ENCODE results near the gene CSE1L. TPM values are rescaled to one million over a fixed set of nuclear protein-coding genes. Genes with fewer than 3 reads are reported as not detected.

Gene CSE1L
- polyA plus RNA-seq, 1 of the 3 experiments (the other 2 are of a cell fraction): 18.8 TPM

GRCh38 chr20:49091104-49091503, 45.0 kb downstream of the CSE1L start:
- Histone ChIP-seq H3K27ac (ENCODE audit: low read depth in 2 of 2, low read length in 1 of 2) (no peak overlapping the region), H3K27me3 (ENCODE audit: insufficient read depth) (no peaks in the 10 kb centered on the region), H3K4me2 (no peak overlapping the region), H3F3A (replicated peaks; ENCODE audit: insufficient read depth) (peaks cover 18% of the 10 kb centered on the region), H3K36me3 (replicated peaks in 1 of 2; ENCODE audit: control insufficient read depth in 1 of 2, insufficient read depth in 2 of 2, low read length in 1 of 2) (peaks cover 65 to 95% of the 10 kb centered on the region in 2 experiments), H3K9me2 (no peaks in the 10 kb centered on the region), H3K4me1 (ENCODE audit: control insufficient read depth in 1 of 2, insufficient read depth in 2 of 2, low read depth in 1 of 2, low read length in 1 of 2) (no peaks in the 10 kb centered on the region), H3K4me3 (ENCODE audit: low read depth in 2 of 2, low read length in 1 of 2) (no peak overlapping the region), H3K79me2 (ENCODE audit: insufficient read depth) (peaks cover 5% of the 10 kb centered on the region), H2AFZ (ENCODE audit: low read depth) (no peak overlapping the region), H3K9ac (no peak overlapping the region), H3K9me3 (no peaks in the 10 kb centered on the region), H4K20me1 (ENCODE audit: insufficient read depth) (no peaks in the 10 kb centered on the region)
- DNase-seq: no peak
- TF ChIP-seq GATA2 (CRISPR knock-in tag; IDR thresholded peaks at IDR 0.05) (no peak), TEAD4 (IDR thresholded peaks at IDR 0.05; ENCODE audit: borderline replicate concordance, insufficient read depth) (no peak), USF2 (IDR thresholded peaks at IDR 0.05; ENCODE audit: borderline replicate concordance, low read depth, low read length) (no peak)
- ChIA-PET POLR2A (interaction anchor here (0.6 kb wide), 1 partner anchor 98 kb away, joined by 3 read pairs; no protein-coding TSS in a partner anchor), CTCF (interaction anchor here (1.3 to 3.2 kb wide), 2 partner anchors 42 to 126 kb away, joined by 3 to 8 read pairs; no protein-coding TSS in a partner anchor)
- WGBS (ENCODE audit: low lambda C conversion rate): 95% methylated on average over 8 of the region's 8 CpGs

- no peaks in the 10 kb centered on the region for H3K9me3 ChIP-seq
- H4K20me1 ChIP-seq (ENCODE audit: insufficient read depth): no peaks in the 10 kb centered on the region
- H3K4me2 ChIP-seq: no peak overlapping the region
- no peaks in the 10 kb centered on the region for H3K9me2 ChIP-seq
- peaks cover 69 to 95% of the 10 kb centered on the region in 2 experiments for H3K36me3 ChIP-seq (replicated peaks in 1 of 2; ENCODE audit: control insufficient read depth in 1 of 2, insufficient read depth in 2 of 2, low read length in 1 of 2)
- CTCF ChIA-PET: interaction anchor here (1.3 kb wide), 1 partner anchor 41 kb away, joined by 3 read pairs; no protein-coding TSS in a partner anchor
- POLR2A ChIA-PET: interaction anchor here (0.6 kb wide), 1 partner anchor 98 kb away, joined by 3 read pairs; no protein-coding TSS in a partner anchor
- H3K27me3 ChIP-seq (ENCODE audit: insufficient read depth): no peaks in the 10 kb centered on the region
- peaks cover 5% of the 10 kb centered on the region; the same call in 1 of the 2 replicates for H3K79me2 ChIP-seq (ENCODE audit: insufficient read depth)
- peaks cover 18% of the 10 kb centered on the region for H3F3A ChIP-seq (replicated peaks; ENCODE audit: insufficient read depth)
- no peak overlapping the region for H3K27ac ChIP-seq (ENCODE audit: low read depth in 2 of 2, low read length in 1 of 2)
- no peak overlapping the region for H2AFZ ChIP-seq (ENCODE audit: low read depth)
- H3K4me3 ChIP-seq (ENCODE audit: low read depth in 2 of 2, low read length in 1 of 2): no peak overlapping the region
- 97% methylated on average over 1 of the region's 1 CpG for WGBS (ENCODE audit: low lambda C conversion rate)
- H3K4me1 ChIP-seq (ENCODE audit: control insufficient read depth in 1 of 2, insufficient read depth in 2 of 2, low read depth in 1 of 2, low read length in 1 of 2): no peaks in the 10 kb centered on the region
- H3K9ac ChIP-seq: no peak overlapping the region
- TF ChIP-seq PBX3 (IDR thresholded peaks at IDR 0.05) (no peak), NRF1 (IDR thresholded peaks at IDR 0.05; ENCODE audit: low read depth, low read length) (no peak), CHD2 (IDR thresholded peaks at IDR 0.05; ENCODE audit: low read length, partially characterized antibody) (no peak), ZBTB33 (IDR thresholded peaks at IDR 0.05; ENCODE audit: borderline replicate concordance, low read depth) (no peak), RFX5 (IDR thresholded peaks at IDR 0.05; ENCODE audit: low read length) (no peak), RCOR1 (IDR thresholded peaks at IDR 0.05; ENCODE audit: low read length) (no peak), YY1 (IDR thresholded peaks at IDR 0.05; ENCODE audit: low read depth) (no peak), POLR2AphosphoS5 (IDR thresholded peaks at IDR 0.05; ENCODE audit: low read depth, low read length) (no peak), FOXJ3 (CRISPR knock-in tag; IDR thresholded peaks at IDR 0.05) (no peak), EZH2phosphoT487 (IDR thresholded peaks at IDR 0.05; ENCODE audit: borderline replicate concordance, low read depth) (no peak), RAD21 (IDR thresholded peaks at IDR 0.05; ENCODE audit: low read length) (no peak), USF1 (IDR thresholded peaks at IDR 0.05; ENCODE audit: borderline replicate concordance, low read depth) (no peak), FOXM1 (IDR thresholded peaks at IDR 0.05; ENCODE audit: low read depth) (no peak), CTCF (IDR thresholded peaks at IDR 0.05) (no peak), GATA2 (CRISPR knock-in tag; IDR thresholded peaks at IDR 0.05) (no peak), EP300 (IDR thresholded peaks at IDR 0.05; ENCODE audit: borderline replicate concordance in 1 of 2, low read depth in 1 of 2, low read length in 1 of 2) (no peak), MEF2A (IDR thresholded peaks at IDR 0.05; ENCODE audit: borderline replicate concordance, low read depth) (no peak), ELF1 (IDR thresholded peaks at IDR 0.05) (no peak), SIN3A (IDR thresholded peaks at IDR 0.05; ENCODE audit: borderline replicate concordance, low read depth, low read length) (no peak)
- no peak for DNase-seq
These were observed 45.6 kb downstream of the CSE1L start for GRCh38 chr20:49091762-49092161.

All from SK-N-SH (cell line).